SK-N-SH treated with all-trans-retinoic acid at 6 μM for 48 hours (cell line): Measurements from ENCODE around the gene SLC8A2.

Experiments used
- ATAC-seq: fragments of 200-7000 bp; cut with Tn5 transposase; 3 replicates; pipeline ENCODE4 v1.9.1; 2020; ENCODE audit warnings: mild to moderate bottlenecking, moderate library complexity
- ARNTL ChIP-seq: fragments of 450-650 bp; formaldehyde crosslinking; IDR thresholded peaks from 2 replicates; pipeline ENCODE4 v1.5.0; 2020; ENCODE audit warnings: low read depth, mild to moderate bottlenecking, moderate library complexity, borderline replicate concordance
- BACH2 ChIP-seq: fragments of 250-450 bp; sonication (Bioruptor Pico); IDR thresholded peaks from 2 replicates; pipeline ENCODE4 v1.9.0; 2021; ENCODE audit warnings: mild to moderate bottlenecking, borderline replicate concordance
- ESRRG ChIP-seq: fragments of 250-450 bp; sonication (Bioruptor Pico); IDR thresholded peaks from 2 replicates; pipeline ENCODE4 v1.6.1; 2021; ENCODE audit warnings: mild to moderate bottlenecking
- GLIS3 ChIP-seq: fragments of 250-450 bp; sonication (Bioruptor Pico); IDR thresholded peaks from 2 replicates; pipeline ENCODE4 v1.5.0; 2020; ENCODE audit warnings: mild to moderate bottlenecking, moderate library complexity
- ISL1 ChIP-seq: fragments of 250-450 bp; sonication (Bioruptor Pico); IDR thresholded peaks from 2 replicates; pipeline ENCODE4 v2.1.2; 2022; ENCODE audit warnings: mild to moderate bottlenecking, moderate library complexity
- PPARA ChIP-seq: fragments of 250-450 bp; sonication (Bioruptor Pico); IDR thresholded peaks from 2 replicates; pipeline ENCODE4 v1.5.0; 2020; ENCODE audit warnings: mild to moderate bottlenecking, borderline replicate concordance
- RARB ChIP-seq: fragments of 250-450 bp; sonication (Bioruptor Pico); IDR thresholded peaks from 2 replicates; pipeline ENCODE4 v1.8.0; 2021; ENCODE audit warnings: mild to moderate bottlenecking, moderate library complexity
- SNAI2 ChIP-seq: fragments of 250-450 bp; sonication (Bioruptor Pico); IDR thresholded peaks from 2 replicates; pipeline ENCODE4 v1.5.0; 2020; ENCODE audit warnings: mild to moderate bottlenecking, moderate library complexity
- TCF4 ChIP-seq: fragments of 250-450 bp; sonication (Bioruptor Pico); IDR thresholded peaks from 2 replicates; pipeline ENCODE4 v1.8.0; 2021; ENCODE audit warnings: mild to moderate bottlenecking, moderate library complexity, borderline replicate concordance
- TOX ChIP-seq: fragments of 250-450 bp; sonication (Bioruptor Pico); IDR thresholded peaks from 2 replicates; pipeline ENCODE4 v1.8.0; 2021; ENCODE audit warnings: mild to moderate bottlenecking, moderate library complexity, borderline replicate concordance
- ZC3H10 ChIP-seq: fragments of 250-450 bp; sonication (Bioruptor Pico); IDR thresholded peaks from 2 replicates; pipeline ENCODE4 v1.5.1; 2021; ENCODE audit warnings: mild to moderate bottlenecking, moderate library complexity
- ZFP30 ChIP-seq: fragments of 450-650 bp; formaldehyde crosslinking; IDR thresholded peaks from 2 replicates; pipeline ENCODE4 v1.5.0; 2022; ENCODE audit warnings: mild to moderate bottlenecking, moderate library complexity
- ZNF70 ChIP-seq: fragments of 450-650 bp; formaldehyde crosslinking; IDR thresholded peaks from 2 replicates; pipeline ENCODE4 v1.5.0; 2020; ENCODE audit warnings: mild to moderate bottlenecking, moderate library complexity
- ZNF8 ChIP-seq: fragments of 450-650 bp; formaldehyde crosslinking; IDR thresholded peaks from 2 replicates; pipeline ENCODE4 v1.5.0; 2020; ENCODE audit warnings: mild to moderate bottlenecking, moderate library complexity
- TF ChIP-seq, protein P1 (sequence below): fragments of 250-450 bp; sonication (Bioruptor Pico); IDR thresholded peaks from 2 replicates; pipeline ENCODE4 v1.5.1; 2020; ENCODE audit warnings: low read depth, mild to moderate bottlenecking, moderate library complexity
- TF ChIP-seq, protein P2 (sequence below): fragments of 250-450 bp; sonication (Bioruptor Pico); IDR thresholded peaks from 2 replicates; pipeline ENCODE4 v1.8.0; 2020; ENCODE audit warnings: mild to moderate bottlenecking, moderate library complexity, borderline replicate concordance
- TF ChIP-seq, protein P3 (sequence below): fragments of 250-450 bp; sonication (Bioruptor Pico); IDR thresholded peaks from 2 replicates; pipeline ENCODE4 v1.5.1; 2021; ENCODE audit warnings: mild to moderate bottlenecking, moderate library complexity
- TF ChIP-seq, protein P4 (sequence below): fragments of 250-450 bp; sonication (Bioruptor Pico); IDR thresholded peaks from 2 replicates; pipeline ENCODE4 v1.5.0; 2020; ENCODE audit warnings: mild to moderate bottlenecking, moderate library complexity
- TF ChIP-seq, protein P5 (sequence below): fragments of 250-450 bp; sonication (Bioruptor Pico); IDR thresholded peaks from 2 replicates; pipeline ENCODE4 v1.8.0; 2021; ENCODE audit warnings: low read depth, mild to moderate bottlenecking, moderate library complexity, borderline replicate concordance

SLC8A2 gene

DNA sequence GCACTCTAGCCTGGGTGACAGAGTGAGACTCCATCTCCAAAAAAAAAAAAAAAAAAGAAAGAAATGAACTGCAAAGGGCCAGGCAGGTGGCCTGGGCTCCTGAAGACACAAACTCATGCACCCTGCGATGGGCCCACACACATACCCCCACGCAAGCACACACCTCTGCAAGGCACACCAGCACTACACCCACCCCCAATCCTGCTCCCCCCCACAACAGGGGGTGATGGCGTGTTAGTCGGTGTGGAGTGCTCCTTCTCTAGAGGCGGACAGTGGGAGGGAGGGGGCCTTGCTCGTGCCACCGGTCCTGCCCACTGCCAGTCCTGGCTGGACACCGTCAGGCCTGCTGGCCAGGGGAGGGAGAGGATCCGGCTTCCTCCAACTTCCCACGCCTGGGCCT is 1.6 kb upstream of the SLC8A2 start:
- no peak for ATAC-seq

DNA sequence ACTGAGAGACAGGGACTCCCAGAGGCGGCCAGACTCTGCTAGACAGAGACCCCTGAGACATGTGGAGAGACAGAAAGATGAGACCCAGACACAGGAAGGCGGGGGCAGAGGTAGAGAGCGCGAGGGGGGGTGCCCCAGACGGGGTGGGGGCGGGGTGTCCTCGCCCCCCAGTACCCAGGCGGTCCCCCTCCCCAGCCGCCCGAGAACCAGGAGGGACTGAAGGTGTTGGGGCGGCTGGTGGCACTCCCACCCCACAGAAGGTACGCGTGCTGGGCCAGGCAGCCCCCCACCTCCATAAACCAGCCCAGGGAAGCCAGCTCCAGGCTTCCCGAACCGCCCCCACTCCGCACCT is 336 bp downstream of the SLC8A2 start:
- no peak for ATAC-seq
- TF ChIP-seq ZNF8, result no peak
- TF ChIP-seq, protein P1, sequence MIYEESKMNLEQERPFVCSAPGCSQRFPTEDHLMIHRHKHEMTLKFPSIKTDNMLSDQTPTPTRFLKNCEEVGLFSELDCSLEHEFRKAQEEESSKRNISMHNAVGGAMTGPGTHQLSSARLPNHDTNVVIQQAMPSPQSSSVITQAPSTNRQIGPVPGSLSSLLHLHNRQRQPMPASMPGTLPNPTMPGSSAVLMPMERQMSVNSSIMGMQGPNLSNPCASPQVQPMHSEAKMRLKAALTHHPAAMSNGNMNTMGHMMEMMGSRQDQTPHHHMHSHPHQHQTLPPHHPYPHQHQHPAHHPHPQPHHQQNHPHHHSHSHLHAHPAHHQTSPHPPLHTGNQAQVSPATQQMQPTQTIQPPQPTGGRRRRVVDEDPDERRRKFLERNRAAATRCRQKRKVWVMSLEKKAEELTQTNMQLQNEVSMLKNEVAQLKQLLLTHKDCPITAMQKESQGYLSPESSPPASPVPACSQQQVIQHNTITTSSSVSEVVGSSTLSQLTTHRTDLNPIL (CRISPR knock-in tag), result no peak
- no peak for TF ChIP-seq SNAI2
- no peak for TF ChIP-seq ZFP30 (CRISPR knock-in tag)
- TF ChIP-seq TCF4 (CRISPR knock-in tag), result no peak
- TF ChIP-seq RARB (CRISPR knock-in tag), result no peak
- no peak for TF ChIP-seq ARNTL (CRISPR knock-in tag)
- no peak for TF ChIP-seq GLIS3
- no peak for TF ChIP-seq ZC3H10 (CRISPR knock-in tag)
- no peak for TF ChIP-seq ZNF70 (CRISPR knock-in tag)
- TF ChIP-seq, protein P2, sequence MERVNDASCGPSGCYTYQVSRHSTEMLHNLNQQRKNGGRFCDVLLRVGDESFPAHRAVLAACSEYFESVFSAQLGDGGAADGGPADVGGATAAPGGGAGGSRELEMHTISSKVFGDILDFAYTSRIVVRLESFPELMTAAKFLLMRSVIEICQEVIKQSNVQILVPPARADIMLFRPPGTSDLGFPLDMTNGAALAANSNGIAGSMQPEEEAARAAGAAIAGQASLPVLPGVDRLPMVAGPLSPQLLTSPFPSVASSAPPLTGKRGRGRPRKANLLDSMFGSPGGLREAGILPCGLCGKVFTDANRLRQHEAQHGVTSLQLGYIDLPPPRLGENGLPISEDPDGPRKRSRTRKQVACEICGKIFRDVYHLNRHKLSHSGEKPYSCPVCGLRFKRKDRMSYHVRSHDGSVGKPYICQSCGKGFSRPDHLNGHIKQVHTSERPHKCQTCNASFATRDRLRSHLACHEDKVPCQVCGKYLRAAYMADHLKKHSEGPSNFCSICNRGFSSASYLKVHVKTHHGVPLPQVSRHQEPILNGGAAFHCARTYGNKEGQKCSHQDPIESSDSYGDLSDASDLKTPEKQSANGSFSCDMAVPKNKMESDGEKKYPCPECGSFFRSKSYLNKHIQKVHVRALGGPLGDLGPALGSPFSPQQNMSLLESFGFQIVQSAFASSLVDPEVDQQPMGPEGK, result no peak
- TF ChIP-seq BACH2, result no peak
- TF ChIP-seq ISL1 (CRISPR knock-in tag), result no peak

More for the DNA sequence above, 1.6 kb upstream of the SLC8A2 start:
- no peak for TF ChIP-seq BACH2
- no peak for TF ChIP-seq TCF4 (CRISPR knock-in tag)
- no peak for TF ChIP-seq ARNTL (CRISPR knock-in tag)
- no peak for TF ChIP-seq SNAI2
- TF ChIP-seq ESRRG (CRISPR knock-in tag), result no peak
- TF ChIP-seq, protein P3, sequence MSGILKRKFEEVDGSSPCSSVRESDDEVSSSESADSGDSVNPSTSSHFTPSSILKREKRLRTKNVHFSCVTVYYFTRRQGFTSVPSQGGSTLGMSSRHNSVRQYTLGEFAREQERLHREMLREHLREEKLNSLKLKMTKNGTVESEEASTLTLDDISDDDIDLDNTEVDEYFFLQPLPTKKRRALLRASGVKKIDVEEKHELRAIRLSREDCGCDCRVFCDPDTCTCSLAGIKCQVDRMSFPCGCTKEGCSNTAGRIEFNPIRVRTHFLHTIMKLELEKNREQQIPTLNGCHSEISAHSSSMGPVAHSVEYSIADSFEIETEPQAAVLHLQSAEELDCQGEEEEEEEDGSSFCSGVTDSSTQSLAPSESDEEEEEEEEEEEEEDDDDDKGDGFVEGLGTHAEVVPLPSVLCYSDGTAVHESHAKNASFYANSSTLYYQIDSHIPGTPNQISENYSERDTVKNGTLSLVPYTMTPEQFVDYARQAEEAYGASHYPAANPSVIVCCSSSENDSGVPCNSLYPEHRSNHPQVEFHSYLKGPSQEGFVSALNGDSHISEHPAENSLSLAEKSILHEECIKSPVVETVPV (CRISPR knock-in tag), result no peak
- TF ChIP-seq ZC3H10 (CRISPR knock-in tag), result no peak
- TF ChIP-seq GLIS3, result no peak
- no peak for TF ChIP-seq ZNF8
- no peak for TF ChIP-seq TOX (CRISPR knock-in tag)
- no peak for TF ChIP-seq ISL1 (CRISPR knock-in tag)

DNA sequence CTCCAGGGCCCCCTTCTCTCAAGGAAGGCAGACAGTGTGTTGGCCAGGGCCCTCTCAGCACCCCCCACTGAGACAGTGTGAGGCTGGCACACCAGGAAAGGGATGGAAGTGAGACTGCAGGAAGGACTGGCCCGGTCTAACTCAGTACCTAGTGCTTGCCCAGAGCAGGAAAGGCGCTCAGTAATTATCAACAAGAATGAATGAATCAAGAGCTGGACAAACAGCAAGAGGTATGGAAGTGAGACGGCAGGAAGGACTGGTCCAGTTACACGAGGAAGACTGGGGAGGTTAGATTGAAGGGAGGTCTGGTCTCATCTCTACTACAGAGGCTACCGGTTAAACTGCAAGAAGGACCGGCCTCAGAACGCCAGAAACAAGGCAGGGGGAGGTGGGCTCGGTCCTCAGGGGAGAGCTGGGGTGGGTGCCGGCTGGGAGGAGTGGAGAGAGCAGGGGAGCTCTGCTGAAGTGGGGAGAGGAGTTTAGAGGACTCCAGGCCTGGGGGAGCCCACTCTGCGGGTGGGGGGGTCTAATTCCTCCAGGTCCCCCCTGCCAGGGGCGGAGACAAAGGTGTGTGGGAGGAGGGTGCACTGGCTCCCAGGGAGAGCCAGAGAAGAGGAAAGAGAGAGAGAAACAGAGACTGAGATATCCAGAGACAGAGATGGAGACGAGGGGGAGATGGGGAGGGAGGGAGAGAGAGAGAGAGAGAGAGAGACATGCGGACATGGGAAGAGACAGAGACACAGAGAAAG is 1.1 kb downstream of the SLC8A2 start:
- no peak for ATAC-seq
- TF ChIP-seq, protein P4, sequence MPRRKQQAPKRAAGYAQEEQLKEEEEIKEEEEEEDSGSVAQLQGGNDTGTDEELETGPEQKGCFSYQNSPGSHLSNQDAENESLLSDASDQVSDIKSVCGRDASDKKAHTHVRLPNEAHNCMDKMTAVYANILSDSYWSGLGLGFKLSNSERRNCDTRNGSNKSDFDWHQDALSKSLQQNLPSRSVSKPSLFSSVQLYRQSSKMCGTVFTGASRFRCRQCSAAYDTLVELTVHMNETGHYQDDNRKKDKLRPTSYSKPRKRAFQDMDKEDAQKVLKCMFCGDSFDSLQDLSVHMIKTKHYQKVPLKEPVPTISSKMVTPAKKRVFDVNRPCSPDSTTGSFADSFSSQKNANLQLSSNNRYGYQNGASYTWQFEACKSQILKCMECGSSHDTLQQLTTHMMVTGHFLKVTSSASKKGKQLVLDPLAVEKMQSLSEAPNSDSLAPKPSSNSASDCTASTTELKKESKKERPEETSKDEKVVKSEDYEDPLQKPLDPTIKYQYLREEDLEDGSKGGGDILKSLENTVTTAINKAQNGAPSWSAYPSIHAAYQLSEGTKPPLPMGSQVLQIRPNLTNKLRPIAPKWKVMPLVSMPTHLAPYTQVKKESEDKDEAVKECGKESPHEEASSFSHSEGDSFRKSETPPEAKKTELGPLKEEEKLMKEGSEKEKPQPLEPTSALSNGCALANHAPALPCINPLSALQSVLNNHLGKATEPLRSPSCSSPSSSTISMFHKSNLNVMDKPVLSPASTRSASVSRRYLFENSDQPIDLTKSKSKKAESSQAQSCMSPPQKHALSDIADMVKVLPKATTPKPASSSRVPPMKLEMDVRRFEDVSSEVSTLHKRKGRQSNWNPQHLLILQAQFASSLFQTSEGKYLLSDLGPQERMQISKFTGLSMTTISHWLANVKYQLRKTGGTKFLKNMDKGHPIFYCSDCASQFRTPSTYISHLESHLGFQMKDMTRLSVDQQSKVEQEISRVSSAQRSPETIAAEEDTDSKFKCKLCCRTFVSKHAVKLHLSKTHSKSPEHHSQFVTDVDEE, result no peak
- TF ChIP-seq ZNF70 (CRISPR knock-in tag), result peak; percentile 89

DNA sequence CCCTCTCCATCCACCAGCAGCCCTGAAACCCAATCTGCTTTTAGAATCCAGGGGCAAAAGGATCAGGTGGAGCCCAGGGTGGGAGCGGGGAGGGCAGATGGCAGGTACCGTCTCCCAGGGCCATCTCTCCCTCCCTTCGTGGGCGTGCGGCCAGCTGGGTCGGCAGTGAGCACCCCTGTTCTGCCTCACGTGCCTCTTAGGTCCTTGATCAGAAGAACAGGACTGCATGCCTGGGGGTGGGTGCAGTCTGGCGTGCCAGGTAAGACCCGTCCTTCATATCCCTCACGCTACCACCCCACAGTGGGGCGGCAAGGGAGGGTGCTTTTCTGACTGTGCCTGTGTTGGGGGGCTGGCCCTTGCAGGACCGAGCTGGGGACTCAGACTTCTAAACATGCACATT is 2.0 kb downstream of the SLC8A2 start:
- no peak for ATAC-seq
- TF ChIP-seq RARB (CRISPR knock-in tag) (no peak), SNAI2 (no peak), ZC3H10 (CRISPR knock-in tag) (no peak), PPARA (no peak)
- TF ChIP-seq, protein P1 (CRISPR knock-in tag), result no peak
- TF ChIP-seq, protein P4, result no peak
- TF ChIP-seq, protein P5, sequence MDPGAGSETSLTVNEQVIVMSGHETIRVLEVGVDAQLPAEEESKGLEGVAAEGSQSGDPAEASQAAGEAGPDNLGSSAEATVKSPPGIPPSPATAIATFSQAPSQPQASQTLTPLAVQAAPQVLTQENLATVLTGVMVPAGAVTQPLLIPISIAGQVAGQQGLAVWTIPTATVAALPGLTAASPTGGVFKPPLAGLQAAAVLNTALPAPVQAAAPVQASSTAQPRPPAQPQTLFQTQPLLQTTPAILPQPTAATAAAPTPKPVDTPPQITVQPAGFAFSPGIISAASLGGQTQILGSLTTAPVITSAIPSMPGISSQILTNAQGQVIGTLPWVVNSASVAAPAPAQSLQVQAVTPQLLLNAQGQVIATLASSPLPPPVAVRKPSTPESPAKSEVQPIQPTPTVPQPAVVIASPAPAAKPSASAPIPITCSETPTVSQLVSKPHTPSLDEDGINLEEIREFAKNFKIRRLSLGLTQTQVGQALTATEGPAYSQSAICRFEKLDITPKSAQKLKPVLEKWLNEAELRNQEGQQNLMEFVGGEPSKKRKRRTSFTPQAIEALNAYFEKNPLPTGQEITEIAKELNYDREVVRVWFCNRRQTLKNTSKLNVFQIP (CRISPR knock-in tag), result no peak
- TF ChIP-seq, all 23 proteins: peak for 0
